GM23338 (cell line): ENCODE results near the gene ZNF282.

Source experiments
- CREB1 ChIP-seq: fragments of 250-450 bp; sonication (Bioruptor Pico); IDR thresholded peaks from 2 replicates; pipeline ENCODE4 v1.5.0; 2020; ENCODE audit warnings: low read depth, mild to moderate bottlenecking, moderate library complexity
- EZH2 ChIP-seq: fragments of 200-600 bp; sonication (generic); IDR thresholded peaks from one replicate; pipeline ENCODE4 v1.8.0; 2017; ENCODE audit warnings: antibody characterized with exemption, mild to moderate bottlenecking, low read depth; ENCODE audit not compliant: unreplicated experiment
- EZH2phosphoT487 ChIP-seq: fragments of 200-600 bp; sonication (generic); IDR thresholded peaks from one replicate; pipeline ENCODE4 v1.8.1; 2018; ENCODE audit warnings: antibody characterized with exemption; ENCODE audit not compliant: unreplicated experiment
- JUNB ChIP-seq: IDR thresholded peaks from one replicate; pipeline ENCODE4 v1.6.1; 2016; ENCODE audit warnings: antibody characterized with exemption; ENCODE audit not compliant: unreplicated experiment
- NANOG ChIP-seq: IDR thresholded peaks from 2 replicates; pipeline ENCODE4 v1.6.1; 2016; ENCODE audit warnings: antibody characterized with exemption, borderline replicate concordance
- POLR2AphosphoS5 ChIP-seq: IDR thresholded peaks from 2 replicates; pipeline ENCODE4 v1.6.1; 2016; ENCODE audit warnings: antibody characterized with exemption, low read depth
- STAT1 ChIP-seq: IDR thresholded peaks from one replicate; pipeline ENCODE4 v1.6.1; 2016; ENCODE audit warnings: antibody characterized with exemption; ENCODE audit not compliant: unreplicated experiment
- ZNF114 ChIP-seq: fragments of 250-450 bp; sonication (Bioruptor Pico); IDR thresholded peaks from 2 replicates; pipeline ENCODE4 v1.5.0; 2020; ENCODE audit warnings: mild to moderate bottlenecking, moderate library complexity
- TF ChIP-seq, protein P1 (sequence below), 2 experiments: fragments of 200-600 bp in 1 of 2; sonication (generic) in 1 of 2; conservative IDR thresholded peaks; 2 replicates each; pipeline versions ENCODE4 v1.5.1 to v1.6.1; 2016 to 2017; ENCODE audit warnings: antibody characterized with exemption in 2 of 2, low read depth in 2 of 2, mild to moderate bottlenecking in 2 of 2, moderate library complexity in 1 of 2
- TF ChIP-seq, protein P2 (sequence below): IDR thresholded peaks from 2 replicates; pipeline ENCODE4 v1.6.1; 2016; ENCODE audit warnings: antibody characterized with exemption
- TF ChIP-seq, protein P3 (sequence below): IDR thresholded peaks from one replicate; pipeline ENCODE4 v1.6.1; 2018; ENCODE audit warnings: antibody characterized with exemption; ENCODE audit not compliant: unreplicated experiment

DNA sequence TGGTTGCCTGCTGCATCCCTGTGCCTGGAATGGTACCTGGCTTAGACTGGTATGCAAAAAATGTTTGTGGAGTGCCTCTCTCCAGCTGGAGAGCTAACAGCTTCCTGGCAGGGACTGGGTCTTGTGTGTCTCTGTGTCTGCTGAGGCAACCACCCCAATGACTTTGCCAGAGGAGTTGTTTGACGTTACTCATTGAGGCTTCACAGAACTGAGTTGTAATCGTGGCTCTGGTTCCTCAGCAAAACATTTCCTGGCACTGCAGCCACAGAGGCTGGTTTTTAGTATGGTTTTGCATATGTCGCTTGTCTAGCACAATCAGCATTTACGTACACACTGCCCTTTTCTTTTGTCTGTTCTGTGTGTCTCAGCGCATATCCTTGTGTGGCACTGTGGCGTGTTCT, 7.5 kb downstream of the ZNF282 start:
- TF ChIP-seq, protein P1, sequence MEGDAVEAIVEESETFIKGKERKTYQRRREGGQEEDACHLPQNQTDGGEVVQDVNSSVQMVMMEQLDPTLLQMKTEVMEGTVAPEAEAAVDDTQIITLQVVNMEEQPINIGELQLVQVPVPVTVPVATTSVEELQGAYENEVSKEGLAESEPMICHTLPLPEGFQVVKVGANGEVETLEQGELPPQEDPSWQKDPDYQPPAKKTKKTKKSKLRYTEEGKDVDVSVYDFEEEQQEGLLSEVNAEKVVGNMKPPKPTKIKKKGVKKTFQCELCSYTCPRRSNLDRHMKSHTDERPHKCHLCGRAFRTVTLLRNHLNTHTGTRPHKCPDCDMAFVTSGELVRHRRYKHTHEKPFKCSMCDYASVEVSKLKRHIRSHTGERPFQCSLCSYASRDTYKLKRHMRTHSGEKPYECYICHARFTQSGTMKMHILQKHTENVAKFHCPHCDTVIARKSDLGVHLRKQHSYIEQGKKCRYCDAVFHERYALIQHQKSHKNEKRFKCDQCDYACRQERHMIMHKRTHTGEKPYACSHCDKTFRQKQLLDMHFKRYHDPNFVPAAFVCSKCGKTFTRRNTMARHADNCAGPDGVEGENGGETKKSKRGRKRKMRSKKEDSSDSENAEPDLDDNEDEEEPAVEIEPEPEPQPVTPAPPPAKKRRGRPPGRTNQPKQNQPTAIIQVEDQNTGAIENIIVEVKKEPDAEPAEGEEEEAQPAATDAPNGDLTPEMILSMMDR (conservative IDR thresholded peaks at IDR 0.05; ENCODE audit: low read depth in 2 of 2) = no peak
- no peak for TF ChIP-seq EZH2
- TF ChIP-seq NANOG = no peak
- TF ChIP-seq, protein P2, sequence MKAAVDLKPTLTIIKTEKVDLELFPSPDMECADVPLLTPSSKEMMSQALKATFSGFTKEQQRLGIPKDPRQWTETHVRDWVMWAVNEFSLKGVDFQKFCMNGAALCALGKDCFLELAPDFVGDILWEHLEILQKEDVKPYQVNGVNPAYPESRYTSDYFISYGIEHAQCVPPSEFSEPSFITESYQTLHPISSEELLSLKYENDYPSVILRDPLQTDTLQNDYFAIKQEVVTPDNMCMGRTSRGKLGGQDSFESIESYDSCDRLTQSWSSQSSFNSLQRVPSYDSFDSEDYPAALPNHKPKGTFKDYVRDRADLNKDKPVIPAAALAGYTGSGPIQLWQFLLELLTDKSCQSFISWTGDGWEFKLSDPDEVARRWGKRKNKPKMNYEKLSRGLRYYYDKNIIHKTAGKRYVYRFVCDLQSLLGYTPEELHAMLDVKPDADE = no peak
- TF ChIP-seq JUNB = no peak
- no peak for TF ChIP-seq EZH2phosphoT487
- TF ChIP-seq, protein P3, sequence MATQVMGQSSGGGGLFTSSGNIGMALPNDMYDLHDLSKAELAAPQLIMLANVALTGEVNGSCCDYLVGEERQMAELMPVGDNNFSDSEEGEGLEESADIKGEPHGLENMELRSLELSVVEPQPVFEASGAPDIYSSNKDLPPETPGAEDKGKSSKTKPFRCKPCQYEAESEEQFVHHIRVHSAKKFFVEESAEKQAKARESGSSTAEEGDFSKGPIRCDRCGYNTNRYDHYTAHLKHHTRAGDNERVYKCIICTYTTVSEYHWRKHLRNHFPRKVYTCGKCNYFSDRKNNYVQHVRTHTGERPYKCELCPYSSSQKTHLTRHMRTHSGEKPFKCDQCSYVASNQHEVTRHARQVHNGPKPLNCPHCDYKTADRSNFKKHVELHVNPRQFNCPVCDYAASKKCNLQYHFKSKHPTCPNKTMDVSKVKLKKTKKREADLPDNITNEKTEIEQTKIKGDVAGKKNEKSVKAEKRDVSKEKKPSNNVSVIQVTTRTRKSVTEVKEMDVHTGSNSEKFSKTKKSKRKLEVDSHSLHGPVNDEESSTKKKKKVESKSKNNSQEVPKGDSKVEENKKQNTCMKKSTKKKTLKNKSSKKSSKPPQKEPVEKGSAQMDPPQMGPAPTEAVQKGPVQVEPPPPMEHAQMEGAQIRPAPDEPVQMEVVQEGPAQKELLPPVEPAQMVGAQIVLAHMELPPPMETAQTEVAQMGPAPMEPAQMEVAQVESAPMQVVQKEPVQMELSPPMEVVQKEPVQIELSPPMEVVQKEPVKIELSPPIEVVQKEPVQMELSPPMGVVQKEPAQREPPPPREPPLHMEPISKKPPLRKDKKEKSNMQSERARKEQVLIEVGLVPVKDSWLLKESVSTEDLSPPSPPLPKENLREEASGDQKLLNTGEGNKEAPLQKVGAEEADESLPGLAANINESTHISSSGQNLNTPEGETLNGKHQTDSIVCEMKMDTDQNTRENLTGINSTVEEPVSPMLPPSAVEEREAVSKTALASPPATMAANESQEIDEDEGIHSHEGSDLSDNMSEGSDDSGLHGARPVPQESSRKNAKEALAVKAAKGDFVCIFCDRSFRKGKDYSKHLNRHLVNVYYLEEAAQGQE = no peak
- TF ChIP-seq POLR2AphosphoS5 = no peak
- no peak for TF ChIP-seq STAT1
- no peak for TF ChIP-seq CREB1 (CRISPR knock-in tag)
- no peak for TF ChIP-seq ZNF114 (CRISPR knock-in tag)
